ENCODE results near the gene KCNE2. TPM values are rescaled to one million over a fixed set of nuclear protein-coding genes. Genes with fewer than 3 reads are reported as not detected.
"Not testable (repeated sequence)": the region's sequence is repeated elsewhere in the genome, so short reads cannot be mapped to it uniquely, and the experiment has no call there.

KCNE2 gene
- polyA plus RNA-seq, 1 donor from 2014 or later: 0.25 TPM

- H3K79me2 ChIP-seq (replicated peaks; ENCODE audit: insufficient read depth, low read length); H3K36me3 ChIP-seq (ENCODE audit: insufficient read depth, low read length); H4K20me1 ChIP-seq (ENCODE audit: insufficient read depth): not testable (repeated sequence)
Observed at GRCh38 chr21:34417448-34418077, 53.8 kb downstream of the KCNE2 start.

More at GRCh38 chr21:34417448-34418077, 53.8 kb downstream of the KCNE2 start:
- H3K9me2 ChIP-seq (ENCODE audit: insufficient read depth, low read length); H3K4me2 ChIP-seq (ENCODE audit: low read length); H3K27ac ChIP-seq (ENCODE audit: low read length); H2AFZ ChIP-seq (ENCODE audit: low read depth, low read length); H3F3A ChIP-seq (ENCODE audit: insufficient read depth, low read length, poor library complexity, severe bottlenecking); H3K9ac ChIP-seq (ENCODE audit: low read length); H3K9me3 ChIP-seq (ENCODE audit: low read length); H3K27me3 ChIP-seq (ENCODE audit: insufficient read depth, low read depth, low read length); H3K4me3 ChIP-seq (ENCODE audit: low read length): not testable (repeated sequence)

Other genes with a start within 250 kb of the KCNE2 start
- gene SMIM11, start 11.5 kb downstream of the KCNE2 start, polyA plus RNA-seq: 43.2 and 100 TPM in 2 replicates
- gene SMIM34, start 59.9 kb downstream of the KCNE2 start, polyA plus RNA-seq: not detected in 2 replicates
- 0.12 TPM in 1 of 2 replicates, not detected in the other for gene KCNE1, start 148.2 kb downstream of the KCNE2 start, polyA plus RNA-seq